Measurements from ENCODE around the gene RNF31. TPM values are rescaled to one million over a fixed set of nuclear protein-coding genes. Genes with fewer than 3 reads are reported as not detected.

Gene RNF31
- total and polyA plus RNA-seq, 2 of the 13 experiments (the other 11 are each of a cell fraction or from before 2014, with no cell fraction given): 48.2 to 86.8 TPM

- peak; percentile 50; the same call in 1 of the 2 replicates for TF ChIP-seq ZBTB26 (CRISPR knock-in tag; IDR thresholded peaks at IDR 0.05; ENCODE audit: borderline replicate concordance)
- no peak for TF ChIP-seq ZFP1 (CRISPR knock-in tag; IDR thresholded peaks at IDR 0.05)
- no peak for TF ChIP-seq ARNT2 (CRISPR knock-in tag; IDR thresholded peaks at IDR 0.05; ENCODE audit: low read depth)
- TF ChIP-seq CEBPG (CRISPR knock-in tag; IDR thresholded peaks at IDR 0.05): no peak
- TF ChIP-seq DNMT3B (CRISPR knock-in tag; conservative IDR thresholded peaks at IDR 0.05): no peak
- no peak for TF ChIP-seq ZSCAN29 (CRISPR knock-in tag; conservative IDR thresholded peaks at IDR 0.05)
- no peak for TF ChIP-seq FOXP4 (CRISPR knock-in tag; IDR thresholded peaks at IDR 0.05)
- no peak for TF ChIP-seq ERF (CRISPR knock-in tag; IDR thresholded peaks at IDR 0.05)
- no peak for TF ChIP-seq ZNF430 (CRISPR knock-in tag; IDR thresholded peaks at IDR 0.05)
- peak; percentile 21; the same call in 1 of the 2 replicates for TF ChIP-seq SSRP1 (CRISPR knock-in tag; IDR thresholded peaks at IDR 0.05)
- no peak for TF ChIP-seq ZNF136 (CRISPR knock-in tag; IDR thresholded peaks at IDR 0.05; ENCODE audit: low read depth)
- no peak for TF ChIP-seq ZNF713 (CRISPR knock-in tag; IDR thresholded peaks at IDR 0.05)
- no peak for TF ChIP-seq FOXA3 (CRISPR knock-in tag; IDR thresholded peaks at IDR 0.05)
- TF ChIP-seq ZNF569 (CRISPR knock-in tag; IDR thresholded peaks at IDR 0.05; ENCODE audit: borderline replicate concordance): no peak
- peak; percentile 42; the same call in 1 of the 2 replicates for TF ChIP-seq ESRRA (CRISPR knock-in tag; IDR thresholded peaks at IDR 0.05; ENCODE audit: low read depth)
- TF ChIP-seq SRF (IDR thresholded peaks at IDR 0.05; ENCODE audit: low read depth, low read length): no peak
- no peak for TF ChIP-seq FOXP1 (IDR thresholded peaks at IDR 0.05)
- TF ChIP-seq FOXP1 (CRISPR knock-in tag; IDR thresholded peaks at IDR 0.05): no peak
- no peak for TF ChIP-seq ZNF142 (CRISPR knock-in tag; IDR thresholded peaks at IDR 0.05)
- TF ChIP-seq ZSCAN20 (CRISPR knock-in tag; IDR thresholded peaks at IDR 0.05; ENCODE audit: borderline replicate concordance): no peak
- no peak for TF ChIP-seq GFI1 (CRISPR knock-in tag; IDR thresholded peaks at IDR 0.05; ENCODE audit: borderline replicate concordance)
- TF ChIP-seq ZNF224 (CRISPR knock-in tag; IDR thresholded peaks at IDR 0.05): no peak
- TF ChIP-seq ZNF264 (CRISPR knock-in tag; IDR thresholded peaks at IDR 0.05): no peak
These were observed 8.7 kb upstream of the RNF31 start (continued) for GRCh38 chr14:24138396-24139271.

Data from HepG2 (cell line).